Measurements from ENCODE around the gene ATG13.

ATG13 gene

DNA sequence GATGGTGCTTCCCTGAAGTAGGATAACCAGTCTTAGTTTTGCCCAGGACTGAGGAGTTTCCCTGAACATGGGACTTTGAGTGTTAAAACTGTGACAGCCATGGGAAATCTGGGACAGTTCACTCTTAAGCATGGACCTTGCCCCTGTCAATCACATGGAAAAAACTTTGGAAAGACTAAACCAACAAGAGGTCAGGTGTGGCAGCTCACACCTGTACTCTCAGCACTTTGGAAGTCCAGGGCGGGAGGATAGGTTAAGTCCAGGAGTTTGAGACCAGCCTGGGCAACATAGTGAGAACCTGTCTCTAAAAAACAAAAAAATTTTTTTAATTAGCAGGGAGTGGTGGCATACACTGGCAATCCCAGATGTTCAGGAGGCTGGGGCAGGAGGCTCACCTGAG, 20.2 kb upstream of the ATG13 start:
- ChIA-PET CTCF (no interaction called here), POLR2A (ENCODE audit: low non-redundant PET) (no interaction called here)
- no peak for DNase-seq (ENCODE audit: low spot score)
- TF ChIP-seq, protein P1, sequence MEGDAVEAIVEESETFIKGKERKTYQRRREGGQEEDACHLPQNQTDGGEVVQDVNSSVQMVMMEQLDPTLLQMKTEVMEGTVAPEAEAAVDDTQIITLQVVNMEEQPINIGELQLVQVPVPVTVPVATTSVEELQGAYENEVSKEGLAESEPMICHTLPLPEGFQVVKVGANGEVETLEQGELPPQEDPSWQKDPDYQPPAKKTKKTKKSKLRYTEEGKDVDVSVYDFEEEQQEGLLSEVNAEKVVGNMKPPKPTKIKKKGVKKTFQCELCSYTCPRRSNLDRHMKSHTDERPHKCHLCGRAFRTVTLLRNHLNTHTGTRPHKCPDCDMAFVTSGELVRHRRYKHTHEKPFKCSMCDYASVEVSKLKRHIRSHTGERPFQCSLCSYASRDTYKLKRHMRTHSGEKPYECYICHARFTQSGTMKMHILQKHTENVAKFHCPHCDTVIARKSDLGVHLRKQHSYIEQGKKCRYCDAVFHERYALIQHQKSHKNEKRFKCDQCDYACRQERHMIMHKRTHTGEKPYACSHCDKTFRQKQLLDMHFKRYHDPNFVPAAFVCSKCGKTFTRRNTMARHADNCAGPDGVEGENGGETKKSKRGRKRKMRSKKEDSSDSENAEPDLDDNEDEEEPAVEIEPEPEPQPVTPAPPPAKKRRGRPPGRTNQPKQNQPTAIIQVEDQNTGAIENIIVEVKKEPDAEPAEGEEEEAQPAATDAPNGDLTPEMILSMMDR (conservative IDR thresholded peaks at IDR 0.05; ENCODE audit: low read depth) = no peak
- no peak overlapping the region for H3K27ac ChIP-seq

DNA sequence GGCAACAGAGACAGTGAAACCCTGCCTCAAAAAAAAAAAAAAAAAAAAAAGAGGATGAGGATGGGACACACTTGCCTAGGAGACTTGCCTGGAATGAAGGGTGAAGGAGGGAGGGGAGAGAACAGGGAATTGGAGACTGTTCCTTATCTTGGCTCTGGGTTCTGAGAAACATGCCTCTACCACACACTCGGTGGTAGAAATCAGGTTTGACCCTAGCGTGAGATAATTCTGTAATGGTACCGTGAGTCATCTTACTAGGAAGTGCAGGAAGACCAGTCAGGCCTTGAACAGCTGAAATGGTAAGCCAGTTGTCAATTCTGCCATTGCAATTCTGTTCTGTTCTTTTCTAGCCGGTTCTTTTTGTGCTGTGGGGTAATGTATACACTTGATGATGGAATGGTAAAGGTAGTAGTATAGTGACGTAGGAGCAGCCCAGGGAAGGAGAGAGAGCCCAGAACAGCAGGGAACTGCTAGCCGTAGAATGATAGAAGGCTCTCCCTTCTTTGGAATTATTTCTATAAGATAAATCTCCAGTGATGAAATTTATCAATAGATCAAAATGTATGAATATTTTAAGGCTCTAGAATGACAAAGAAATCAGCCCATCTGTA, 19.6 kb upstream of the ATG13 start:
- CTCF ChIA-PET = interaction anchor here (0.7 kb wide), 1 partner anchor 491 kb away, joined by 3 read pairs; no protein-coding TSS in a partner anchor

DNA sequence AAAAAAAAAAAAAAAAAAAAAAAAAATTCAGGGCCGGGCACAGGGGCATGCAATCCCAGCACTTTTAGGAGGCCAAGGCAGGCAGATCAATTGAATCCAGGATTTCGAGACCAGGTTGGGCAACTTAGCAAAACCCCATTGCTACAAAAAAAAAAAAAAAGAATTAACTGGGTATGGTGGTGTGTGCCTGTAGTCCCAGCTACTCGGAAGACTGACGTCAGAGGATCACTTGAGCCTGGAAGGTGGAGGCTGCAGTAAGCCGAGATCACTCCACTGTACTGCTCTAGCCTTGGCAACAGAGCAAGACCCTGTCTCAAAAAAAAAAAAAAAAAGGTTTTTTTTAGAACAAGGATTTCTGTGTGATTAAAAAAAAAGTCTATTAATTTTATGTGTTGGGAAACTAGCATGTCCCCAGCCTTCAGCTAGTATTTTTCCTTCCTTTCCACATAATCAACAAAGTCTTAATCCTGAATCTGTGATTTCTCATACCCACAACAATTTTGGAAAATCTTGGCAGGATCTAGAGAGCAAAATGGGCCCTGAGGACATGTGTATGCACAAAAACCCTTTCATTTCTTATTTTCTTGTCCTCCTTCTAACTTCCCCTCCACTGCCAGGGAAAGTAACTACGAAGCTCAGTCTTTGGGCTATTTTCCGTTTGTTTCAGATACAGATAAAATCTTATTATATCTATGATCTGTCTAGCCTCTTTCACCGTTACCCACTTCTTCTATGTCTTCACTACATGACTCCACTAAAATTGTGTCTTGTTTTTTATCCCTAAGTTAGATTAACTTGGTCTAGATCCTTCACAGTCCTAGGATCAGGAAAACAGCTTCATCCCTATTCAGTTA, 17.8 kb upstream of the ATG13 start:
- TF ChIP-seq, protein P1 (conservative IDR thresholded peaks at IDR 0.05; ENCODE audit: low read depth) = no peak
- no peak overlapping the region for H3K27ac ChIP-seq
- DNase-seq (ENCODE audit: low spot score) = no peak
- POLR2A ChIA-PET (ENCODE audit: low non-redundant PET) = interaction anchor here (0.7 kb wide), 1 partner anchor 355 kb away, joined by 5 read pairs; no protein-coding TSS in a partner anchor
- CTCF ChIA-PET = interaction anchor here (0.5 to 1.0 kb wide), 6 partner anchors 9 to 254 kb away, joined by 3 to 4 read pairs (median 4); no protein-coding TSS in a partner anchor

More for the DNA sequence above, 19.6 kb upstream of the ATG13 start:
- POLR2A ChIA-PET (ENCODE audit: low non-redundant PET) = no interaction called here
- TF ChIP-seq, protein P1 (conservative IDR thresholded peaks at IDR 0.05; ENCODE audit: low read depth) = no peak
- DNase-seq (ENCODE audit: low spot score) = no peak
- H3K27ac ChIP-seq = no peak overlapping the region

DNA sequence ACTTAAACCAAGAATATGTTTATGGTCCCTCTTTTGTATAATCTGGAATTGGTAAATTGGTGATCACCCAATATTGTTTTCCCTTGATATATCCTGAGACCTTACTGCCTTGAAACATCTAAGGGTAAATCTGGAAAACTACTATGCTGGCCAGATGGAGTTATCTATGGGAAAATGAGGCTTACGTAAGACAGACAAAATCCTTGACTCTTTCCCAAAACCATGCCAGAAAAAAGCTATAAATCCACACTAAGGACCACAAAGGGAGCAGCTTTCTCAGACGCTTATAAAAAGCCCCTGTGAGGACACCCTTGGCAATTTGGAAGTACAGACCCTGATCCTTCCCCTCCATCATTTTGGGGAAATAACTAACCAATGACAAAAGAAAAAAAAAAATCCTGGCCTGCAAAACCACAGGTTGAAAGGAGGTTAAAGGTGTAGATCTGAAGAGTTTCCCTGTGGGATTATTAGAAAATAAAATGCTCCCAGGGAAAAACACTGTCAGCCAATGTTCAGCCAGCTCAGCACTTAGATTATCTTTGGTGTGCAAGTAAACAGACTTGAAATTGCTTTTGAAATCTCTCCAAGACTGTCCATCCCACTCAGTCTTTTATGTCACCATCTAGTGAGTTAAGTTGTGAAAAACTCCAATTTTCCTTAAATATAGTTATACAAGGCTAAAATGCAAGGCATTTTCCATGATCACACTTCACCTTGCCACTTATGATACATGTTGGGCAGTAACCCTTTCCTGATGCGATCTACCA, 17.0 kb upstream of the ATG13 start:
- POLR2A ChIA-PET (ENCODE audit: low non-redundant PET) = no interaction called here
- no peak overlapping the region for H3K27ac ChIP-seq
- CTCF ChIA-PET = interaction anchor here (0.5 to 1.0 kb wide), 4 partner anchors 10 to 254 kb away, joined by 3 to 4 read pairs (median 4); no protein-coding TSS in a partner anchor
- TF ChIP-seq, protein P1 (conservative IDR thresholded peaks at IDR 0.05; ENCODE audit: low read depth) = no peak
- no peak for DNase-seq (ENCODE audit: low spot score)

DNA sequence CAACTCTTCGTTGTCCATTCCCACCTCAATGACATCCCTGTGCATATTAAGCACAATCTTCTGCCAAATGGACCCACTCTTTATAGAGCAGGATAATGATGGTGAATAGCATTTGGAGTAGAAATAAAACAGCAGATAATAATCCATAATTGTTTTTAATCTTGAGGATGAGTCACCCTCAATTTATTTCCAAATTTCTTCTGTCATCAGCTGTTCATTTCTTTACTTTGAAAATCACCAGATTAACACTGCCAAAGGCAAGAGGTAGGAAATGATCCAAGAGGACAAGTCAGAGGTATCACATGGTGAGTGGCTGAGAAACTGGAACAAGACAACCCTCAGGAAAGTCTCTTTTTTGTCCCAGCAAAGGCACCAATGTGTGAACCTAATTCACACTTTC, 16.2 kb upstream of the ATG13 start:
- ChIA-PET CTCF (no interaction called here), POLR2A (ENCODE audit: low non-redundant PET) (no interaction called here)
- TF ChIP-seq, protein P1 (conservative IDR thresholded peaks at IDR 0.05; ENCODE audit: low read depth) = no peak
- DNase-seq (ENCODE audit: low spot score) = no peak
- H3K27ac ChIP-seq = no peak overlapping the region

DNA sequence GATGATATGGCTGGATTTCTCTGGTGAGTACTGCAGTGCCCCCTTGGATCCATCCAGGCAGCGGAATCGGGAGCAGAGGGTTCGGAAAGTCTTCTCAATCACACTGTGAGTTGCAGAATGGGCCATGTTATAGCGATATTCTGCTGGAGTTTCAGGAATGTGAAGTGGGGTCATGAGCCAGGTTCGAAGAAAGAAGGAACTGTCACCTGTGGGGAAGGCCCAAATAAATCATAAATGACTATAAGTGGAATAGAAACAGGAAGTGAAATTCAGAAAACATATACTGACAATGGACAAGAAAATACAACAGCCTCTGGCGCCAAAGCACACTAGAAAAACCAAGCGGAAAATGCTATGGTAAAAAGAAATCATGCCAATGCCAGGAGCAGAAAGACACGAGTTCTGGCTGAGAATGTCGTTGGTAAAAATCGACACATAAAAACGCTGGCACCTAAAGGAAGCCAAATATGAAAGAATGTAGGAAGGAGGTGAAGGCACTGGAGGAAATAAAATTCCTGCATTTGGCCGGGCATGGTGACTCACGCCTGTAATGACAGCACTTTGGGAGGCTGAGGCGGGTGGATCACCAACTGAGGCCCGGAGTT, 13.5 kb upstream of the ATG13 start:
- ChIA-PET POLR2A (ENCODE audit: low non-redundant PET) (no interaction called here), CTCF (no interaction called here)
- DNase-seq (ENCODE audit: low spot score) = no peak
- H3K27ac ChIP-seq = no peak overlapping the region
- TF ChIP-seq, protein P1 (conservative IDR thresholded peaks at IDR 0.05; ENCODE audit: low read depth) = no peak

All from RWPE1 (cell line).